ENCODE results near the gene CD93.
A peak's percentile ranks its signal among the peaks of the same experiment; 100 is the strongest.

Gene CD93

GRCh38 chr20:23099791-23100719, 13.9 kb upstream of the CD93 start:
- no peak for DNase-seq (ENCODE audit: low spot score)

- DNase-seq (ENCODE audit: low spot score), result no peak
Measured at GRCh38 chr20:23097636-23098580, 11.8 kb upstream of the CD93 start.

GRCh38 chr20:23096986-23097520, 10.9 kb upstream of the CD93 start:
- no peak for DNase-seq (ENCODE audit: low spot score)

- DNase-seq (ENCODE audit: low spot score), result no peak
Measured at GRCh38 chr20:23096097-23096496, 10.0 kb upstream of the CD93 start.

GRCh38 chr20:23095499-23095898, 9.4 kb upstream of the CD93 start:
- no peak for DNase-seq (ENCODE audit: low spot score)

GRCh38 chr20:23094927-23095326, 8.8 kb upstream of the CD93 start:
- peak; percentile 8 for DNase-seq (ENCODE audit: low spot score)

GRCh38 chr20:23094213-23094896, 8.2 kb upstream of the CD93 start:
- no peak for DNase-seq (ENCODE audit: low spot score)

GRCh38 chr20:23093613-23094012, 7.5 kb upstream of the CD93 start:
- DNase-seq (ENCODE audit: low spot score), result no peak

- DNase-seq (ENCODE audit: low spot score), result no peak
Measured at GRCh38 chr20:23092861-23093495, 6.9 kb upstream of the CD93 start.

GRCh38 chr20:23092384-23092756, 6.2 kb upstream of the CD93 start:
- DNase-seq (ENCODE audit: low spot score), result no peak

- DNase-seq (ENCODE audit: low spot score), result no peak
Measured at GRCh38 chr20:23091721-23092383, 5.7 kb upstream of the CD93 start.

- DNase-seq (ENCODE audit: low spot score), result no peak
Measured at GRCh38 chr20:23090878-23091277, 4.8 kb upstream of the CD93 start.

- DNase-seq (ENCODE audit: low spot score), result no peak
Measured at GRCh38 chr20:23090147-23090546, 4.0 kb upstream of the CD93 start.

GRCh38 chr20:23088866-23089265, 2.7 kb upstream of the CD93 start:
- DNase-seq (ENCODE audit: low spot score), result no peak

GRCh38 chr20:23087587-23088251, 1.6 kb upstream of the CD93 start:
- DNase-seq (ENCODE audit: low spot score), result no peak

- no peak for DNase-seq (ENCODE audit: low spot score)
Measured at GRCh38 chr20:23086931-23087411, 847 bp upstream of the CD93 start.

- DNase-seq (ENCODE audit: low spot score), result no peak
Measured at GRCh38 chr20:23085436-23086055, 578 bp downstream of the CD93 start.

GRCh38 chr20:23084845-23085365, 1.2 kb downstream of the CD93 start:
- DNase-seq (ENCODE audit: low spot score), result no peak

GRCh38 chr20:23084282-23084844, 1.8 kb downstream of the CD93 start:
- no peak for DNase-seq (ENCODE audit: low spot score)

Data from kidney tubule cell (primary cell).